Kidney capillary endothelial cell (primary cell): ENCODE measurements around the gene DAPK2.

Experiments used
- DNase-seq: peaks from one replicate; pipeline ENCODE4 v3.0.0-alpha.2; 2018; ENCODE audit warnings: low spot score

The DAPK2 gene

DNA sequence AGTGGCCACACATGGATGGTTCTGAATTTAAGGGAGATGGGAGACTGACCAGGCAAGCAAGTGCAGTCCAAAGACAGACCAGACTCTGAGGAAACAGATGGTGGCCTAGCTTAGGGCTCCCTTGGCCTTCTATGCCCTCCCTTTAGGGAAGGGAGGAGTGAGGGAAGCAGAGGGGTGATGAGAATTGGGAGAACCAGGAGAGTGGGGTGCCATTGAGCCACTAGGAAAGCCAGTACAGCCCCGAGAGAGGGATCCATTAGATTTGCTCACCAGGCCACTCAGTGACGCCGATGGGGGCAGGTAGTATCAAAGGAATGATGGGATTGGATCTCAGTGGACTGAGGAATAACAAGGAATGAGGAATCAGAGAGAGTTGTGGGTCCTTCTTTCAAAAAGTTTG, 182.1 kb downstream of the DAPK2 start:
- no peak for DNase-seq

DNA sequence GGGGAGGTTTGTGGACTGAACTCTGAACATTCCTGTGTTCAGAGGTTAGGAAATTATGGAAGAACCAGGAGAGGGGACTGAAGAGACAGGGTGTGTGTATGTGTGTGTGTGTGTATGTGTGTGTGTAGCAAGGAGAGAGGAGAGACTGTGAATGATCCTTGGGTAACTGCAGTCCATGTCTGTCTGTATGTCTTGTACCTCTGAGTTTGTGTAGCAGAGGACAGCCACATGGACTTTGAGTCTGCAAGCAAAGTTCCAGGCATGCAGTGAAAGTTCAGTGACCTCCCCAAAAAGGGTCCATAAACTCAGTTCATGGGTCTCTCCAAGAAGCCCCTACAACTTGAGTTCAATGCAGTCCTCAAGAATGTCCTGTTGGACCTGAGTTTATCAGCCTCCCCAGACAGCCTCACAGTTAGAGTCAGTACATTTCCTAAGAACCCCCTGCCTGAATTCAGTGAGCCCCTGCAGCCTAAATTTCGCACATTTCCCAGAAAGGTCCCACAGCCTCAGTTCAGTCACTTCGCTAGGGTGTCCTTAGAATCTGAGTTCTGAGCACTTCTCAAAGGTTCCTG, 184.3 kb downstream of the DAPK2 start:
- no peak for DNase-seq

DNA sequence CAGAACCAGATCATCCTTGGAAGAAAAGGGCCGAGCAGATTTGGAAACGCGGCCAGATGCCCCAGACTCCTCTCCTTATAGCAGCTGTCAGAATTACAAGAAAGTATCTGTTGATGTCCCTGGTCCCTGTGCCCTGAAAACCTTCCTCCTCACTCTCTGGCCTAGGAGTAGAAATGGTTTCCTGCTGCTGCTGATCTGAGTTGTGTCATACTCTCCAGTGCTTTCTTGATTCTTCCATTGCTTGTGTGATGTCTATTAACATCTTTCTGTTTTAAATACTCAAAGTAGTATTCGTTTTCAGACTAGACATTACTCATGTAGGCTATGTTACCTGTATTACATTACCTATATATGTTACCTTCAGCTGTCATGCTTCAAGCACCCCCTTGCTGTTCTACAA, 185.7 kb downstream of the DAPK2 start:
- DNase-seq: no peak

DNA sequence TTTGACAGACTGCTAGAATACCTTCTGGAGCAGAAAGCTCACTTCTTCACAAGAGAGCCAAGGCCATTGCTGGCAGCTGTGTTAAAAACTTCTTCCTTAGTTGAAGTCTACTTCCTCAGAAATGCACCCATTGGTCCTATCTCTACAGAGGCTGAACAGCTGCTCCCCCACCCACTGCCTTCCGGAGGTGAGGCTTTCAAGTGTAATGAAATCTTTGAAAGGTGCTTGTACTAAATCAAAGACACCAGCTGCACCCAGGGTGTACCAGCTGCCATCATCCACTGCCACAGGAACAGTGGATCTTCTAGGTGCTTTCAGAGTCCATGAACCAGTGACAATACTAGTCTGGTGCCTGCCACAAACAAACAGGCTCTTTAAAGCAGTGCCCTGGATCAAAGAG, 186.1 kb downstream of the DAPK2 start:
- no peak for DNase-seq

DNA sequence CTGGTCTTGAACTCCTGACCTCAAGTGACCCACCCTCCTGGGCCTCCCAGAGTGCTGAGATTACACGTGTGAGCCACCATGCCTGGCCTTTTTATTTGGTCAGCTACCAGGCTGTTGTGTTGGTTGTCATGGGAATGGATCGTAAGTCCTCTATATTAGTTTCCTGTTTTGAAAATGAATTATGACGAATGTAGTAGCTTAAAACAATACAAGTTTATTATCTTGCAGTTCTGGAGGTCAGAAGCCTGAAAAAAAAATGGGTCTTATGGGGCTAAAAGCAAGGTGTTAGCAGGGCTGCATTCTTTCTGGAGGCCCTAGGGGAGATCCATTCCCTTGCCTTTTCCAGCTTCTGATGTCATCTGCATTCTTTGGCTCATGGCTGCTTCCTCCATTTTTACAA, 187.4 kb downstream of the DAPK2 start:
- DNase-seq: peak; percentile 83

DNA sequence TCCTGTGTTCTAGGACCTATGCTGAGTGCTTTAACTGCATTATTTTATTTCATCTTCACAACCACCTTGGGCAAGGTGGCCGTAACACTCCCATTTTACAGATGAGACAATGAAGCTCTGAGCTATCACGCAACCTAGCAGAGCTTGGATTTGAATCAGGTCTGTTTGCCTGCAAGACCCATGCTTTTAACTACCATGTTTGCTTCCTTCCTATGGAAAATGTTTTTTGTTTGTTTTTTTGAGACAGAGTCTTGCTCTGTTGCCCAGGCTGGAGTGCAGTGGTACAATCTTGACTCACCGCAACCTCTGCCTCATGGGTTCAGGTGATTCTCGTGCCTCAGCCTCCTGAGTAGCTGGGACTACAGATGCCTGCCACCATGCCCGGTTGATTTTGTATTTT, 187.8 kb downstream of the DAPK2 start:
- DNase-seq: no peak

DNA sequence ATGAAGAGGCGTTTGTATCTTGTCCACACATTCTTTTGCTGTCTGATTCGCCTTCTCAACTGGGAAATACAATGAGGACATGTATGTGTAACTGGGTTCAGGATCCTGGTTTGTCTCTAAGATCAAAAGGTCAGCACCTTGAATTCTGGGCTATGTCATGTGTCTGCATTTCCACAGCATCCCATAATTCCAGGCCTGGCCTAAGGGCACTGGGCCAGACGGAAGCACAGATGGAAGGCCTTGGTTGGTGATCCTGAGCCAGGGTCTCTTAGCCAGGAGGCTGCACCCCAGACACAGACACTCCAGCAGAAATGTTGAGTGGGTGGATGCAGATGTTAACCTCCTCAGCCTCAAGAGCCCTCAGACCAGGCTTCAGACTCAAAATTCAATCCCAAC, 188.8 kb downstream of the DAPK2 start:
- DNase-seq: no peak
